K562 (cell line): ENCODE data around the gene SP4. TPM values are rescaled to one million over a fixed set of nuclear protein-coding genes. Genes with fewer than 3 reads are reported as not detected.

ENCODE experiments used
- ARHGAP35 ChIP-seq: fragments of 450-650 bp; IDR thresholded peaks from 2 replicates; pipeline ENCODE4 v1.6.1; 2018; ENCODE audit not compliant: partially characterized antibody
- ARID1B ChIP-seq: fragments of 450-650 bp; IDR thresholded peaks from 2 replicates; pipeline ENCODE4 v1.6.1; 2016; ENCODE audit warnings: antibody characterized with exemption, mild to moderate bottlenecking, inconsistent platforms
- CBX1 ChIP-seq: sonication (generic); IDR thresholded peaks from 2 replicates; pipeline ENCODE4 v1.6.1; 2016; ENCODE audit warnings: antibody characterized with exemption, low read depth, mild to moderate bottlenecking
- CCNT2 ChIP-seq: IDR thresholded peaks from 2 replicates; pipeline ENCODE4 v1.6.1; 2011; ENCODE audit warnings: borderline replicate concordance, low read depth, mild to moderate bottlenecking, moderate library complexity, mixed read lengths, low read length; ENCODE audit not compliant: insufficient read length; ENCODE audit errors: extremely low read depth
- EP300 ChIP-seq: IDR thresholded peaks from 2 replicates; pipeline ENCODE4 v1.6.1; 2012; ENCODE audit warnings: low read length, improper control_type of control experiment
- ESRRA ChIP-seq: fragments of 450-650 bp; IDR thresholded peaks from 2 replicates; pipeline ENCODE4 v1.6.1; 2014; ENCODE audit warnings: low read depth, mild to moderate bottlenecking, moderate library complexity, borderline replicate concordance
- HMGN3 ChIP-seq: IDR thresholded peaks from 2 replicates; pipeline ENCODE4 v1.6.1; 2011; ENCODE audit warnings: borderline replicate concordance, low read depth, mild to moderate bottlenecking, mixed read lengths, low read length; ENCODE audit not compliant: insufficient read length; ENCODE audit errors: extremely low read depth
- MTA2 ChIP-seq: fragments of 450-650 bp; IDR thresholded peaks from 2 replicates; pipeline ENCODE4 v1.6.1; 2016; ENCODE audit warnings: low read depth
- NELFE ChIP-seq: IDR thresholded peaks from 2 replicates; pipeline ENCODE4 v1.6.1; 2011; ENCODE audit warnings: mild to moderate bottlenecking; ENCODE audit not compliant: insufficient read depth, insufficient read length
- PHB2 ChIP-seq: fragments of 450-650 bp; IDR thresholded peaks from 2 replicates; pipeline ENCODE4 v1.6.1; 2017; ENCODE audit warnings: low read depth
- POLR3A ChIP-seq: IDR thresholded peaks from 2 replicates; pipeline ENCODE4 v1.6.1; 2011; ENCODE audit warnings: borderline replicate concordance, mild to moderate bottlenecking, moderate library complexity; ENCODE audit not compliant: insufficient read length, insufficient read depth; ENCODE audit errors: extremely low read depth
- RCOR1 ChIP-seq, 2 experiments: IDR thresholded peaks; 2 replicates each; pipeline ENCODE4 v1.6.1; 2012; ENCODE audit warnings: low read depth in 2 of 2, low read length in 2 of 2, borderline replicate concordance in 1 of 2, improper control_type of control experiment in 1 of 2
- SMAD2 ChIP-seq: fragments of 150-350 bp; IDR thresholded peaks from 2 replicates; pipeline ENCODE4 v1.6.1; 2014; ENCODE audit warnings: low read depth, mild to moderate bottlenecking, low read length
- SOX6 ChIP-seq: fragments of 450-650 bp; IDR thresholded peaks from 2 replicates; pipeline ENCODE4 v1.6.1; 2014; ENCODE audit warnings: mild to moderate bottlenecking
- SPI1 ChIP-seq: IDR thresholded peaks from 2 replicates; pipeline ENCODE4 v1.6.1; 2011; ENCODE audit warnings: low read depth, low read length, control low read depth, borderline replicate concordance
- TRIM25 ChIP-seq: fragments of 450-650 bp; IDR thresholded peaks from 2 replicates; pipeline ENCODE4 v1.7.0; 2016; ENCODE audit warnings: borderline replicate concordance
- ZC3H8 ChIP-seq: fragments of 450-650 bp; IDR thresholded peaks from 2 replicates; pipeline ENCODE4 v1.6.1; 2017
- ZNF445 ChIP-seq: fragments of 250-450 bp; sonication (Bioruptor Pico); IDR thresholded peaks from 2 replicates; pipeline ENCODE4 v1.4.0; 2020; ENCODE audit warnings: low read depth, mild to moderate bottlenecking, moderate library complexity
- ZSCAN29 ChIP-seq: fragments of 450-650 bp; IDR thresholded peaks from 2 replicates; pipeline ENCODE4 v1.6.1; 2017
- polyA plus RNA-seq, 8 experiments: library from polyadenylated mRNA; depleted of rRNA in 4 of 8; stranded (reverse) in 5 of 8; unstranded in 3 of 8; fragments of >200 nt; fragmentation: Nextera tagmentation in 2 of 8; fragmentation: Illumina TruSeq in 1 of 8; extraction: Ambion mirVana in 2 of 8; extraction: Trizol in 1 of 8; gene quantifications; 2 replicates each; pipeline versions ENCODE4 v1.2.1 to v1.2.3, GENCODE V29; 2011 to 2014; ENCODE audit warnings: inconsistent platforms in 1 of 8, missing spikeins in 1 of 8
- total RNA-seq, 7 experiments: library from RNA; depleted of rRNA in 6 of 7; stranded (reverse); fragments of >200 nt in 6 of 7; fragmentation: Illumina TruSeq in 2 of 7; extraction: Trizol in 2 of 7; gene quantifications; 2 replicates each; pipeline versions ENCODE4 v1.2.1 to v1.2.3, GENCODE V29; 2011 to 2021; ENCODE audit warnings: low replicate concordance in 1 of 7
- TF ChIP-seq, protein P1 (sequence below): fragments of 250-450 bp; sonication (Bioruptor Pico); IDR thresholded peaks from 2 replicates; pipeline ENCODE4 v1.5.0; 2021; ENCODE audit warnings: mild to moderate bottlenecking, moderate library complexity
- TF ChIP-seq, protein P2 (sequence below): fragments of 450-650 bp; IDR thresholded peaks from 2 replicates; pipeline ENCODE4 v1.6.1; 2017; ENCODE audit warnings: antibody characterized with exemption, mild to moderate bottlenecking

Gene SP4
- total and polyA plus RNA-seq, 9 of the 15 experiments (the other 6 are each of a cell fraction or from before 2014, with no cell fraction given), result 2.4 to 9.4 (median 4.5) TPM

DNA sequence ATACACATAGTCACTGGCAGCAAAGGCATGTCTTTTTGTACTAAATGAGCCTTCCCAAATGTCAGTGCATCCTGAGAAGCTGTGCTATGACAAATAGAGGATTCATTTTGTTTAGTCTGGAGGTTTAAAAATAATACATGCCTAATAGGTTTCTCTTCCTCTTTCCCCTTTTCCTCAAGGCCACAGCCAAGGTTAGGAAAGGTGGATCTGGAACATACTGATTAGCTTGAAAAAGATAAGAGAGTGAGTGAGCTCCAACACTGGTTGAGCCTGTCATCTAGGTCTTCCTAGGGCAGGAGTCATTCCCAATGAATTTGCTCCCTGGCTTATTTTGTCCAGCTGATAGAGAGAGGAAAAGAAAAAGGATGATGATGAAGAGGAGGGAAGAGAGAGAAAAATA lies 14.4 kb upstream of the SP4 start (continued):
- no peak for TF ChIP-seq TRIM25
- no peak for TF ChIP-seq ZSCAN29
- peak; percentile 94 for TF ChIP-seq ESRRA
- TF ChIP-seq SPI1, result no peak
- TF ChIP-seq EP300, result peak; percentile 52; the same call in 1 of the 2 replicates
- no peak for TF ChIP-seq ZNF445 (CRISPR knock-in tag)
- no peak for TF ChIP-seq SMAD2
- no peak for TF ChIP-seq ARHGAP35
- TF ChIP-seq, protein P1, sequence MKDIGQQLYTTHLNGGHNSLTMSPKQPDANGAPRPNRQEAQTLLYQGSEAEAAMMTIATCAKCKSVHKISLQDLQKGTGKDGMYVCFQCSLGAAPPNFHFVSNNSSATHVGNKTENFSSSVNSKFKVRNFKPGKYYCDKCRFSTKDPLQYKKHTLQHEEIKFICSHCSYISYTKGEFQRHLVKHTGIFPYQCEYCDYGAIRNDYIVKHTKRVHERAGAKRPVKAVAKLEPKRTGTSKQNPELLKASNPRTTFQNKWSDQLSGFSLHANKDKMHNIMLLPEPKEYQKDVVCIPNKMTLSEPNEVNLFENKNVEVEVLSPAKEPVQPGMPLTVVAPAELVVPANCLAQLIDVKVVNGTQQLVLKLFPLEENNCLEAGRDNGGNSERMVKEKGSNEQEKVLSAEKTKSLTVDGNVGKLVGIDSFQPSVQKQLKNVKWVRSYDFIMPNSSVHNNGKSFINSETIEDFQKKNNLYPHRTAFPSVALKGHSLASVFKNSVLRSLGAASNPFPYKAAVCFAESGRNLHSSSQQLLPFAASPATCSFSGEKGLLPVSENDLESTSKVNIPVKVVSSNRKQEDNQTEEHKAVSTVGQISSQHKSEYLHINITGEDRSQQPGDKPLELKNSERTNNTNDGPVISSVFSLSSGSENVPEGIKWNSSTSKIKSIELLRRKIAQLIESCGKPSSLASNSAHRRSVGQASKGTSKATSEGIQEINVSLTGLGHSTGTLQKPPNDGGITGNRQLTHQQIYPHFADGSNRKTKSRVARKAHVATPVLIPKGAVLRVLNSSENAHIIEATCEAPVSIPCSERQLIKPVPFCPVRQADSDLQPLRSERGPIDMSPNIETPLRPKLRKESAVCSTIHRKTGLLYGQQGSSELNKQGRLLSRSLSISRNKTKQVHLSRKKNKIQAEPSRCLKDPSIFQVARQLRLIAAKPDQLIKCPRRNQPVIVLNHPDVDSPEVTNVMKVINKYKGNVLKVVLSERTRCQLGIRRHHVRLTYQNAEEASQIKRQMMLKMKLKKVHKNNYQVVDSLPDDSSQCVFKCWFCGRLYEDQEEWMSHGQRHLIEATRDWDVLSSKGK, result no peak
- TF ChIP-seq ARID1B, result peak; percentile 81
- TF ChIP-seq POLR3A, result no peak
- TF ChIP-seq, protein P2, sequence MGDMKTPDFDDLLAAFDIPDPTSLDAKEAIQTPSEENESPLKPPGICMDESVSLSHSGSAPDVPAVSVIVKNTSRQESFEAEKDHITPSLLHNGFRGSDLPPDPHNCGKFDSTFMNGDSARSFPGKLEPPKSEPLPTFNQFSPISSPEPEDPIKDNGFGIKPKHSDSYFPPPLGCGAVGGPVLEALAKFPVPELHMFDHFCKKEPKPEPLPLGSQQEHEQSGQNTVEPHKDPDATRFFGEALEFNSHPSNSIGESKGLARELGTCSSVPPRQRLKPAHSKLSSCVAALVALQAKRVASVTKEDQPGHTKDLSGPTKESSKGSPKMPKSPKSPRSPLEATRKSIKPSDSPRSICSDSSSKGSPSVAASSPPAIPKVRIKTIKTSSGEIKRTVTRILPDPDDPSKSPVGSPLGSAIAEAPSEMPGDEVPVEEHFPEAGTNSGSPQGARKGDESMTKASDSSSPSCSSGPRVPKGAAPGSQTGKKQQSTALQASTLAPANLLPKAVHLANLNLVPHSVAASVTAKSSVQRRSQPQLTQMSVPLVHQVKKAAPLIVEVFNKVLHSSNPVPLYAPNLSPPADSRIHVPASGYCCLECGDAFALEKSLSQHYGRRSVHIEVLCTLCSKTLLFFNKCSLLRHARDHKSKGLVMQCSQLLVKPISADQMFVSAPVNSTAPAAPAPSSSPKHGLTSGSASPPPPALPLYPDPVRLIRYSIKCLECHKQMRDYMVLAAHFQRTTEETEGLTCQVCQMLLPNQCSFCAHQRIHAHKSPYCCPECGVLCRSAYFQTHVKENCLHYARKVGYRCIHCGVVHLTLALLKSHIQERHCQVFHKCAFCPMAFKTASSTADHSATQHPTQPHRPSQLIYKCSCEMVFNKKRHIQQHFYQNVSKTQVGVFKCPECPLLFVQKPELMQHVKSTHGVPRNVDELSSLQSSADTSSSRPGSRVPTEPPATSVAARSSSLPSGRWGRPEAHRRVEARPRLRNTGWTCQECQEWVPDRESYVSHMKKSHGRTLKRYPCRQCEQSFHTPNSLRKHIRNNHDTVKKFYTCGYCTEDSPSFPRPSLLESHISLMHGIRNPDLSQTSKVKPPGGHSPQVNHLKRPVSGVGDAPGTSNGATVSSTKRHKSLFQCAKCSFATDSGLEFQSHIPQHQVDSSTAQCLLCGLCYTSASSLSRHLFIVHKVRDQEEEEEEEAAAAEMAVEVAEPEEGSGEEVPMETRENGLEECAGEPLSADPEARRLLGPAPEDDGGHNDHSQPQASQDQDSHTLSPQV, result no peak
- TF ChIP-seq NELFE, result no peak
- TF ChIP-seq CCNT2, result no peak
- peak; percentile 44; the same call in 1 of the 2 replicates for TF ChIP-seq MTA2
- no peak for TF ChIP-seq ZC3H8
- peak; percentile 37; the same call in 1 of the 2 replicates for TF ChIP-seq SOX6
- no peak for TF ChIP-seq CBX1
- no peak for TF ChIP-seq PHB2
- peak in 1 of 2 experiments; percentile 46; a peak in 1 of 4 replicates for TF ChIP-seq RCOR1 (IDR thresholded peaks at IDR 0.05; ENCODE audit: borderline replicate concordance in 1 of 2, low read depth in 2 of 2, low read length in 2 of 2)
- TF ChIP-seq HMGN3, result no peak
